ENCODE measurements around the gene MAGI2. TPM values are rescaled to one million over a fixed set of nuclear protein-coding genes. Genes with fewer than 3 reads are reported as not detected.

MAGI2 gene
- total and polyA plus RNA-seq, 8 donors, result 1.3 to 4.0 (median 2.0) TPM

DNA sequence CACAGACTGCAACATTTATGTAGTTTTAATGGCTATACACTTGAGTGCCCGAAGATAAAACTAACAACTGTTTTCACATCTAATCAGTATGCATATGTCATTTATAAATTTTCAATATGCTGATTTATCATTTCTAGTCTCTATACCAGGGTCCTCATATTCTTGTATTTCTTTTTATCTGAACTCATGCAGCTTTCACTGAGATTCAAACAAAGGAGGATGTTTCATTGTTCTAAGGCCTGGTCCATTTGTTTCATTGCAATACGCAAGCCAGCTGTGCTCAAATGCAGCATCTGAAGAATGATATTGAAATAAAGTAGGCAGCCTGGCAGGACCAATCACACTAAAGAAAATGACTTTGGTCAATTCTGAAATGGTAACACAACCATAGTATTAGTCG, 31.7 kb downstream of the MAGI2 start:
- Histone ChIP-seq H3K4me1 (no peaks in the 10 kb centered on the region), H3K4me3 (no peak overlapping the region), H3K36me3 (no peaks in the 10 kb centered on the region), H3K27ac (no peak overlapping the region), H3K9me3 (no peaks in the 10 kb centered on the region), H3K27me3 (no peaks in the 10 kb centered on the region)
- intact Hi-C loops (cut with DNase I), result no loop called here
- ATAC-seq (no peak), FAIRE-seq (no peak), DNase-seq (no peak)
- 73 to 78% methylated on average over 3 of the region's 3 CpGs for WGBS, 2 donors
- TF ChIP-seq, protein P1, sequence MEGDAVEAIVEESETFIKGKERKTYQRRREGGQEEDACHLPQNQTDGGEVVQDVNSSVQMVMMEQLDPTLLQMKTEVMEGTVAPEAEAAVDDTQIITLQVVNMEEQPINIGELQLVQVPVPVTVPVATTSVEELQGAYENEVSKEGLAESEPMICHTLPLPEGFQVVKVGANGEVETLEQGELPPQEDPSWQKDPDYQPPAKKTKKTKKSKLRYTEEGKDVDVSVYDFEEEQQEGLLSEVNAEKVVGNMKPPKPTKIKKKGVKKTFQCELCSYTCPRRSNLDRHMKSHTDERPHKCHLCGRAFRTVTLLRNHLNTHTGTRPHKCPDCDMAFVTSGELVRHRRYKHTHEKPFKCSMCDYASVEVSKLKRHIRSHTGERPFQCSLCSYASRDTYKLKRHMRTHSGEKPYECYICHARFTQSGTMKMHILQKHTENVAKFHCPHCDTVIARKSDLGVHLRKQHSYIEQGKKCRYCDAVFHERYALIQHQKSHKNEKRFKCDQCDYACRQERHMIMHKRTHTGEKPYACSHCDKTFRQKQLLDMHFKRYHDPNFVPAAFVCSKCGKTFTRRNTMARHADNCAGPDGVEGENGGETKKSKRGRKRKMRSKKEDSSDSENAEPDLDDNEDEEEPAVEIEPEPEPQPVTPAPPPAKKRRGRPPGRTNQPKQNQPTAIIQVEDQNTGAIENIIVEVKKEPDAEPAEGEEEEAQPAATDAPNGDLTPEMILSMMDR (IDR thresholded peaks at IDR 0.05), result no peak

- ATAC-seq (peak in 3 of 4 donors; percentile 25 to 71 (median 62)), FAIRE-seq (no peak), DNase-seq (no peak)
- no peak overlapping the region for H3K27ac ChIP-seq
- no peaks in the 10 kb centered on the region for H3K4me1 ChIP-seq
- H3K4me3 ChIP-seq, result no peak overlapping the region
- TF ChIP-seq, protein P1 (IDR thresholded peaks at IDR 0.05), result no peak
- intact Hi-C loops (cut with DNase I), result no loop called here
- 37 to 41% methylated on average over 2 of the region's 2 CpGs for WGBS, 2 donors
- H3K9me3 ChIP-seq, result no peaks in the 10 kb centered on the region
- no peaks in the 10 kb centered on the region for H3K27me3 ChIP-seq
- H3K36me3 ChIP-seq, result no peaks in the 10 kb centered on the region
Observed at GRCh38 chr7:79420464-79420863, 33.0 kb downstream of the MAGI2 start.

DNA sequence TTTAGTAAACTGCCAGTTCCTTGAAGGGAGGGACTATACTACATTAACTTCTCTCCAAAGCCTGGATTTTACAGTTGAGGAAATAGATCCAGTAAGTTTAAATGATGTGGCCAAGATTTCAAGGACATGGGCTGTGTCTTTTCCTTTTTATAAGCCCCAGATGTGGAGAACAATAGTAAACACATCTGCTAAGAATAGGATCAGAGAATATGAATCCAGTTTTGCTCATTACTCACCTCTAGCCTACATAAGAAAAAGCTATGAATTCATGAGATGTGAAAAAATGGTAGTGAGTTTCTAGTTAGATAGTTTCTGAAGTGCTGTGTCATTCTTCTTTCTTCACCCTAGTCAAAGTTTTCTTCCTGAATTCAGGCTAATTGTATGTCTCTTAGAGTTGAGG, 38.6 kb downstream of the MAGI2 start:
- intact Hi-C loops (cut with DNase I), result no loop called here
- Histone ChIP-seq H3K9me3 (no peaks in the 10 kb centered on the region), H3K4me1 (no peaks in the 10 kb centered on the region), H3K36me3 (no peaks in the 10 kb centered on the region), H3K27me3 (no peaks in the 10 kb centered on the region), H3K27ac (no peak overlapping the region), H3K4me3 (no peak overlapping the region)
- FAIRE-seq (no peak), DNase-seq (no peak), ATAC-seq (no peak)
- TF ChIP-seq, protein P1 (IDR thresholded peaks at IDR 0.05), result no peak

DNA sequence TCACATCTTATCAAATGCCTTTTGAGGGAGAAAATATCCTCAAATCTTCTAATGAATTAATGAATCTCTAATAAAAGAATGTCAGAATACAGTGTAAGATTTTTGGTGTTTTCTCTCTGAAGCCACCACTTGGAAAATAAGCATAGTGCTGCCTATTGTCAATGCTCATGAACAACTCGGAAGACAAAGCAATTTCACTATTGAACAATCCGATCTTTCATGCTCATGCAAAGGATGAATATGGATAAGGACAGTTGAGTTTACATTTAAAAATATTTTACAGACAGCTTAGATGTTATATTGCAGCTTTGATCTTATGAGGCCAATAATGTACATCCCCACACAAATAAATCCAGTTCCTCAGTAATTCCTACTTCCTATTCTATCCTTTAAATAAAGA, 40.6 kb downstream of the MAGI2 start:
- H3K36me3 ChIP-seq, result no peaks in the 10 kb centered on the region
- H3K4me3 ChIP-seq, result no peak overlapping the region
- H3K27ac ChIP-seq, result no peak overlapping the region
- TF ChIP-seq, protein P1 (IDR thresholded peaks at IDR 0.05), result no peak
- ATAC-seq (no peak), FAIRE-seq (no peak), DNase-seq (no peak)
- intact Hi-C loops (cut with DNase I), result no loop called here
- 37 to 76% methylated on average over 2 of the region's 2 CpGs for WGBS, 2 donors
- peaks cover 0 to 5% (median 0%) of the 10 kb centered on the region in 4 donors for H3K27me3 ChIP-seq
- no peaks in the 10 kb centered on the region for H3K9me3 ChIP-seq
- no peaks in the 10 kb centered on the region for H3K4me1 ChIP-seq

DNA sequence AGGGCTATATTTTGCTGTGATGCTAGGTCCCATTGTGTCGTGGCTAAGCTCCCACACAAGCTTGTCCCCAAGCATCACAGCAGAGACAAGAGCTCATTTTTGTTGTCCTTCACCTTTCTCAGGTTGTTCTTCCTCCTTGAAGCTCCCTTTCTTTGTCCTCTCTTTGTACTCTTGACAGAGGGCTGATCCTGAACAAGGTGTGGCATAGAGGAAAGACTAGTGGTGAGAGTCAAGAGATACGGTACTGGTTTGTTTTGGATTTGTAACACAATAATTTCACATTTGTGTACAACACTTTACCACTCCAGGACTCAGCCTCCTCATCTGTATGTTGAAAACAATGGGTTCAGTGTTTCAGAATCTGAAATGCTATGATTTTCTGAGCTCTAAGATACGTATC, 41.0 kb downstream of the MAGI2 start:
- 42 to 49% methylated on average over 3 of the region's 3 CpGs for WGBS, 2 donors
- Histone ChIP-seq H3K4me3 (no peak overlapping the region), H3K36me3 (no peaks in the 10 kb centered on the region), H3K27ac (no peak overlapping the region), H3K4me1 (no peaks in the 10 kb centered on the region), H3K27me3 (peaks cover 0 to 6% (median 0%) of the 10 kb centered on the region in 4 donors), H3K9me3 (no peaks in the 10 kb centered on the region)
- ATAC-seq (no peak), DNase-seq (no peak), FAIRE-seq (no peak)
- intact Hi-C loops (cut with DNase I), result no loop called here
- TF ChIP-seq, protein P1 (IDR thresholded peaks at IDR 0.05), result no peak

All from pancreas (tissue), 10 donors.